Stimulated activated CD4-positive, alpha-beta T cell treated with anti-CD3 and anti-CD28 coated beads, Interleukin-12 subunit alpha, Interleukin-12 subunit beta, amount 100 ng/mL, for 24 hours (primary cell): Measurements from ENCODE around the gene NGDN.
"Not testable (repeated sequence)": the region's sequence is repeated elsewhere in the genome, so short reads cannot be mapped to it uniquely, and the experiment has no call there.

ENCODE experiments used
- DNase-seq, 2 experiments: peaks; one replicate each; pipeline ENCODE4 v3.0.0-alpha.2; 2020; ENCODE audit warnings: low read depth in 2 of 2

NGDN gene, protein sequence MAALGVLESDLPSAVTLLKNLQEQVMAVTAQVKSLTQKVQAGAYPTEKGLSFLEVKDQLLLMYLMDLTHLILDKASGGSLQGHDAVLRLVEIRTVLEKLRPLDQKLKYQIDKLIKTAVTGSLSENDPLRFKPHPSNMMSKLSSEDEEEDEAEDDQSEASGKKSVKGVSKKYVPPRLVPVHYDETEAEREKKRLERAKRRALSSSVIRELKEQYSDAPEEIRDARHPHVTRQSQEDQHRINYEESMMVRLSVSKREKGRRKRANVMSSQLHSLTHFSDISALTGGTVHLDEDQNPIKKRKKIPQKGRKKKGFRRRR

DNA sequence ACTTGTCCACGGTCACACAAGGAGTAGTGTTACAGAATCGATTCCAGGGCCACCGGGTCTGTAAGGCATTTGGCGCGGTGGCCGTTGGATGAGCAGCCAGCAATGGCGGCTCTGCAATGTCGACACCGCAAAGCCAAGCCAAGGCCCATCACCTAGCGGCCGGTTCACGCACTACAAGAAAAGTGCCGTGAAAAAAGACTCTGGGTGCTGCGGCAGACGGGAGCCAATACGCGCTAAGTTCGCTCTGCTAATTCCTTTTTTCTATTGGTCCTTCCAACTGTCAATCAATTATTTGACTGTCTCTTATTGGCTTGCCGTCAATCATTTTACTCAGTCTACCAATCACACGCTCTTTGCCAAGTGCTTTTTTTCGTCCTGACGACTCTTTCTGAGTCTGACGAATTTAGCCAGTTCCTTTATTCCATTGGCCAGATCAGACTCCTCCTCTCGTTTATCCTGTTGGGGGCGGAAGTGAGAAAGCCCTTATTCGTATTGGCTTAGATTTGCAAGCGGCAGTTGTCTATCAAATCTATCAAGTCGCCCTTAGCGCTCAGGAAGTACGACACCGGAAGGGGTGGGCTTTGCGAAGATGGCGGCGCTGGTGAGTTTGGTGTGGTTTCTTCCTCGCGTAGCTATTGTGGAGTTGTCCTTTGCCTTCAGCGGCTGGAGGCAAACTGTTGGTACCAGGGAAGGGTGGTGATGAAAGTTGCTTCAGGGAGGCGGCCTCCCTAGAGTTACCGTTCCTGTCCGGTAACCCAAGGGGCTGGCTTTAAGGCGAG, at the start of gene NGDN:
Gene NGDN (plus strand): TSS at position 577 of the 779 bp plus-strand sequence. CDS start 13 bp downstream, at position 590.
- peak; percentile 80 to 86 for DNase-seq

DNA sequence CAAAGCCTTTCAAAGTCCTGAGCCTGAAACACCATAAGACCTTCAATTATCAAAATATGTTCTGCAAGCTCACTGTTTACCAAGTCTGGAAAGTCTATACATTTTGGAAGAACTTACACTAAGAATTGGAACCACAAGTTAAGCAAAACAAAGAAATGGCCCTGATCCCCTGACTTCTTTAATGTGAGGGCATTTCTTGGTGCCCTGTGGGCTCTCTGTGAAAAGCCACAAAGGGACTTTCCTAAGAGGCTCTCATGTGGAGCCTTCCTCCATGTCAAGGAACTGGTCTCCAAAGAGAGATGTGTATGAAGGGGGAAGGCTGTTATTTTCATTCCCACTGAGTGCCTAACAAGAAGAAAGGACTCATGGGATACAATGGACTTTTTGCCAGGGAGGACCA, 47.9 kb upstream of the NGDN start:
- no peak for DNase-seq

- DNase-seq: no peak
Measured at GRCh38 chr14:23423657-23424056, 45.8 kb upstream of the NGDN start.

GRCh38 chr14:23425169-23425568, 44.3 kb upstream of the NGDN start:
- no peak for DNase-seq

DNA sequence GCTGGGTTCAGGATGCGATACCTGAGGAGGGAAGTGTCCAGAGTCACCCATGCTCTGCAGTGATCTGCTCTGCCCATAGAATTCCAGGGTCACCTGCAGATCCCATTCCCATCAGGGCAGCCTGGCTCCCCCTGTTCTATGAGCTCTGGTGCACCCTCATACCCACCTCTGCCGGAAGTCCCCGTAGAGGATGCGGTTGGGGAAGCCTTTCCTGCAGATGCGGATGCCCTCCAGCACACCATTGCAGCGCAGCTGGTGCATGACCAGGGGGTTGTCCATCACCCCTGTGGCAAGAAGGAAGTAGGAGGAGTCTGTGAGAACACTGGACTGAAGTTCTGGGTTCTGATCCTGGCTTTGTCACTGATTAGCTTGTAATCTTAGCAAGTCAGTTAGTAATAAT, 43.7 kb upstream of the NGDN start:
- DNase-seq: not testable (repeated sequence)

- no peak for DNase-seq
Measured at GRCh38 chr14:23428686-23429495, 40.6 kb upstream of the NGDN start.

DNA sequence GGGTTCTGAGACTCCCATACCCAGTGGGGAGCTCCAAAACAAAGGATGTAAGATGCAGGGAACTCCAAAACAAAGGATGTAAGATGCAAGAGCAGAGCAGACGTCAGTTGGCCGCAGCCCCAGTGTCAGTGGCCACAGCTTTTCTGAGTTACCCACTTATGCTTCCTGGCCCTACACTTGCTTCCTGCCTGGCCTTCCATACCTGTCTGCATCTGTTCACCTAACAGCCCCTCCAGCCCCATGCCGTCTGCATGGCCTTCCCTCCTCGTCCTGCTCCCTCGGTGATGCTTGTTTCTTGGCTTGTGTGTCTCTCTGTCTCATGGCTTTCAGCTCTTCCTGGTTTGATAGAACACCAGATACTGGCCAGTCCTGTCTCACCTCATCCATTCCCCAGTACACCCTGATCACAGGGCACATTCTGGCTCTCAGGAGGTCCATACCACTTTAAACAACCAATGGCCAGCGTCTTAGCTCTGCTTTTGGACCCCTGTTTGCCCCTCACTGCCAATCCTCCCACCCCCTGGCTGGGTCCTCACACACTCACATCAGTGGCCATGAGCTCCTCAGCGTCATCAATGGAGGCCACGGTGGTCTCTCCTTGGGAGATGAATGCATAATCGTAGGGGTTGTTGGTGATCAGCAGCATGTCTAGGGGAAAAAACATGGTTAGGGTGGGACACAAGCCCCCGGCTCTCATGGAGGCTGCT, 39.3 kb upstream of the NGDN start:
- DNase-seq: no peak

DNA sequence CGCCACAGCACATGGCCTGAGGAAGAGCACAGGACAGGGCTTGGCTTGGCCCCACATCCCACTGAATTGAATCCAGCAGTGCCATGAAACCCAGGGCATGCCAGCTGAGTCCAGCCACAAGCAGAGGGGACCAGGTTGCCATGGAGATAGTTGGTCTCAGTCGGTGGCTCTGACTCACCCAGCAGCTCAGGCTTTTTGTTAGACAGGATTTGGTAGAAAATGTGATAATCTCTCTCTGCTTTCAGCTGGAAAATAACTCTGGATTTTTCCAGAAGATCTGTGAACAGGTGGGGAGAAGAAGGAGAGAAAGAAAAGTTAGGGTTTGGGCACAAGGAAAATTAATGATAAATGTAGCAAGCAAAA, 38.8 kb upstream of the NGDN start:
- no peak for DNase-seq

- no peak for DNase-seq
Measured at GRCh38 chr14:23431486-23431885, 38.0 kb upstream of the NGDN start.

- no peak for DNase-seq
Measured at GRCh38 chr14:23432102-23432925, 37.2 kb upstream of the NGDN start.

DNA sequence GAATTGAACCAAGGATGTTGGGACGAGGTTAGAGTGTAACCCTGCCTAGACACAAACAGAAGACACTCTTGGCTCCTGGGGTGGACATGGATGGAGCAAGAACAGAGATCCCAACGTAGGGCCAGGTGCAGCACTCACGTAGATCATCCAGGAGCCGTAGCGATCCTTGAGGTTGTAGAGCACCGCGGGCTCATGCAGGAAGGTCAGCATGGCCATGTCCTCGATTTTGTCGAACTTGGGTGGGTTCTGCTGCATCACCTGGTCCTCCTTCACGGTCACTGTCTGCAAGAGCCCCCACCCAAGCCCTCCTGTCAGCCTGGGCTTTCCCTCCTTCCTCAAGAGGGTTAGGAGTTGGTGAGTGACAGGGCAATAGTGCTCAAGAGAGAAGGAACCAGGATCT, 36.6 kb upstream of the NGDN start:
- DNase-seq: no peak

DNA sequence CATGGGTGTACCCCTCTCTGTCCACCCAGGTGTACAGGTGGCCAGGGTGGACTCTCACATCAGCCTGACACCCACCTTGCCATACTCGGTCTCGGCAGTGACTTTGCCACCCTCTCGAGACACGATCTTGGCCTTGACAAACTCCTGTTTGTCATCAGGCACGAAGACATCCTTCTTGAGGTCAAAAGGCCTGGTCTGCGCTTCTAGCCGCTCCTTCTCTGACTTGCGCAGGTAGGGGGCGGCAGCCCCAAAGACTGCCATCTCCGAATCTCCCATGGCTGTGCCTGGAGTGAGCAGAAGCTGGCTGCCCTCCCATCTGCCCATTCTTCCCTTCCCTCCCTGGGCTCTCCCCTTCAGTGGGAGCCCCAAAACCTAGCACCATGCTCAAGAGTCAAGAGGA, 36.0 kb upstream of the NGDN start:
- no peak for DNase-seq

DNA sequence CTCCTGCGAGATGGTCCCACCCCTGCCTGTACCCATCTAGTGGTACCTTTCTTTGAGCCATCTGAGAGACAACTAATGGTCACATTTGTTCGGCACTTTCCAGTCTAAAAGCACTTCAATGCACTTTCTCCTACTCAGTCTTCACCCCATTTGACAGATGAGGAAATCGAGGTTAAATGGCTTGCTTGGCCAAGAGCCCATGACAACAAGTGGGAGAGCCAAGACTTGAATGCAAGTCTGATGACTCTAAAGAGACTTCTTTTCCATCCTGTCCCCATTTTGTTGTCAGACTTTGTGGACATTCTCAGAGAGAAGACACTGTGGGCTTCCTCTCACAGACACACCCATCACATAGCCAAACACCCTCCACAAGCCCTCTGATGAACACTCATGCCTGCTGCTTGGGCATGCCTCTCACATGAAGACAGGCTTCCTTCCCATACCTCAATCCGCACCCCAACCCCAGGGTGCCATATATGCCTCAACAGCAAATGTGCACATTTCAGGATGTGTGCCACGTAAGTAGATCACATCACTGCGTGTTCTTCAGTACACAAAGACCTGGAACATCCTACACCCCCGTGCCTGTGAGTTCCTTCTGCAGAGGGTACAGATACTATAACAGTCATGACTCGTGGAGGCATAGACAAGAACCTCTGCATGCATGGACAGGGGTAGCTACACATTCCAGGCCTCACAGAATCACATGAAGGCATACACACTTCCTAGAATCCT, 34.8 kb upstream of the NGDN start:
- DNase-seq: no peak

DNA sequence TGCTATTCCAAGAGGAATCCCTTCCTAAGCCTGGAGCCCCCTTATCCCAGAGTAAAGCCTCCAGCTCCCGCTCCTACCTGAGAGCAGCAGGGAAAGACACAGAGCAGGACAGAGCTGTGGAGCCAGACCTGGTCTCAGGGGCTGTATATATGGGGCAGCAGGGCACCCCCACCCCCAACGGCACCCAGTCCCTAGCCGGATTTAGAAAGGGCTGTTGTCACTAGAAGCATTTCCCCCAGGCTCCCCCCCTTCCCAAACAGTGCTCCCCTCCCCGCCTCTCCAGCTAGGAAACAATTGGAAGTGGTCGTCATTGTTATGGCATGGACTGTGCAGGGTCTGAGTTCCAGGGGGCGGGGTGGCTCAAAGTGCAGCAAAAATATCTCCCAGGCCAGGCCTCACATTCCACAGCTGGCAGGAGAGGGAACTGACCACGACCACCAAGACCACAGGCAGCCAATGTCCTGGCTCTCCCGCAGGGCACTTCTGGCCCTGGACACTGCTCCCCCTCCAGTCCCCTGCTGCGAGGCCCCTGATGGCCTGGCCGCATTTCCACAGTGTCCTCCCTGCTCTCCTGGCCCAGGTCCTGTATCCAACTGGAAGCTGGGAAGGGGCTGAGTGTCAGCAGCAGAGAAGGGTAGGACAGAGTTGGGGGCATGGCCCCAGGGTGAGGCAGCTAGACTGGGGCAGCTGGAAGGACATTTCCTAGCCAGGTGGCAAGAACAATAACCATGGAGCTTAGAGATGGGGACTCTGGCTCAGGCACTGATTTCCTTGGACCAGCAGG, 33.8 kb upstream of the NGDN start, which contains the start of gene MYH7:
Gene MYH7 (minus strand): TSS at position 118 of the 784 bp plus-strand sequence. CDS start 1,928 bp downstream, outside the sequence.
- DNase-seq: no peak

- no peak for DNase-seq
Measured at GRCh38 chr14:23436327-23437132, 33.0 kb upstream of the NGDN start.

- DNase-seq: no peak
Measured at GRCh38 chr14:23437133-23438100, 32.1 kb upstream of the NGDN start.
